DMS114 treated with DMSO at 0.1 percent for 48 hours (cell line): ENCODE data around the gene ZNF213.

ENCODE experiments used
- DNase-seq: peaks from one replicate; lab custom pipeline; 2025; ENCODE audit not compliant: unreplicated experiment; lab: John Stamatoyannopoulos, UW

The ZNF213 gene, protein sequence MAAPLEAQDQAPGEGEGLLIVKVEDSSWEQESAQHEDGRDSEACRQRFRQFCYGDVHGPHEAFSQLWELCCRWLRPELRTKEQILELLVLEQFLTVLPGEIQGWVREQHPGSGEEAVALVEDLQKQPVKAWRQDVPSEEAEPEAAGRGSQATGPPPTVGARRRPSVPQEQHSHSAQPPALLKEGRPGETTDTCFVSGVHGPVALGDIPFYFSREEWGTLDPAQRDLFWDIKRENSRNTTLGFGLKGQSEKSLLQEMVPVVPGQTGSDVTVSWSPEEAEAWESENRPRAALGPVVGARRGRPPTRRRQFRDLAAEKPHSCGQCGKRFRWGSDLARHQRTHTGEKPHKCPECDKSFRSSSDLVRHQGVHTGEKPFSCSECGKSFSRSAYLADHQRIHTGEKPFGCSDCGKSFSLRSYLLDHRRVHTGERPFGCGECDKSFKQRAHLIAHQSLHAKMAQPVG

DNA sequence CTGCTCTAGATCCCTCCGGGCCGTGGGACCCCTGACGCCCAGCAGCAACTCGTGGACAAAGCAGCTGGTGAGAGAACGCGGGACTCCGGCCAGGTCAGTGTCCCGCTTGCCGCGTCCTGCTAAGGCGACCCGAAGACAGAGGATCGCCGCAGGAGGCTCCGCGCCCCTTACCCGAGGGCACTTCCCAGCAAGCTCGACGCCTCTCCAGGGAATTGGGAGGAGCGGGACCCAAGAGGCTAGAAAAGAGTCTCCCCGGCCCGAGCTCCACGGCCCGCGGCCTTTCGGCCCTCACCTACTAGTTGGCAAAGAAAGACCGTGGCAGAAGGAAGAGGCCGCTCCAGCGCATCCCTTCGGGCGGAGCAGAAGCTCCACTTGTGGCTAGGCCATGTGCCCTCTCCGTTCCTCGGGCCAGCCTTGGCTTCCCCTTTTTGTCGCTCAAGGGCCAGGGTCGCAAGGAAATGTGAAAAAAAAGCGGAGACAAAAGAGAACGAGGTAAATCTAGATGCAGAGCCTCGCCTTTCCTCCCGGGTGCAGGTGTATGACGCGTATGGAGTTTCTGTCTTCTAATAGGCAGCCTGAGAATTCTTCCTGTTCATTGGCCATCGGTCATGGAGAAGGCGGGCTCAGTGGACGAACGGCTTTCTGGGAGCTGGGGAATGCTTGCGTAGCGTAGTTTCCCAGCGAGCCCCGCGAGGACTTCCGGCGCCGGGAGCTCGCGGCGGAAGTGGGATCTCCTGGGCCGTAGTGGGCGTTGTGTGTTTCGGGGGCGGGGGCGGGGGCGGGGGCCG is at the start of gene ZNF213:
Gene ZNF213 (plus strand): TSS at position 692 of the 788 bp plus-strand sequence. CDS start 2,252 bp downstream, outside the sequence.
- DNase-seq: peak; percentile 97

DNA sequence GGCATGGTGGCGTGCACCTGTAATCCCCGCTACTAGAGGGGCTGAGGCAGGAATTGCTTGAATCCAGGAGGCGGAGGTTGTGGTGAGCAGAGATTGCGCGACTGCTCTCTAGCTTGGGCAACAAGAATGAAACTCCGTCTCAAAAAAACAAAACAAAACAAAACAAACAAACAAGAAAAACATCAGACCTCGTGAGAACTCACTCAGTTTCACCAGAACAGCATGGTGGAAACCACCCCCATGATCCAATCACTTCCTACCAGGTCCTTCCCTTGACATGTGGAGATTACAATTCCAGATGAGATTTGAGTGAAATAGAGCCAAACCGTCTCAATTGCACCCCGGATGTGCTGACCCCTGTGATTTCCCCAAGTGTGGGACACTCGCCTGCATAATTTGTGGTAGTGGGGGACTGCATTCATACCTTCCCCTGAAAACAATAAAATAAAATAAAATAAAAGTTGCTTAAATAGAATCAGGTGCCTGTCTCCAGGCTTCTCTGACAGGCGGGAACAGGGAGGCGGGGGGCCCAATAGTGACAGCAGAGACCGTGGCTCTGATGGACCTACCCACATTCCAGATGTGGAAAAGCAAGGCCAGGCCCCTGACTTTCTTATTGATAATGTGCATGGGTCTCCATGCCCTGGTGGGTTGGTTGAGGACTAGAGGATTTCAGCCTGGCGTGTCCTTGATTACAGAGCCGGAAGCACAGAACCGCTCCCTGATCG is 48.8 kb upstream of the ZNF213 start:
- no peak for DNase-seq

DNA sequence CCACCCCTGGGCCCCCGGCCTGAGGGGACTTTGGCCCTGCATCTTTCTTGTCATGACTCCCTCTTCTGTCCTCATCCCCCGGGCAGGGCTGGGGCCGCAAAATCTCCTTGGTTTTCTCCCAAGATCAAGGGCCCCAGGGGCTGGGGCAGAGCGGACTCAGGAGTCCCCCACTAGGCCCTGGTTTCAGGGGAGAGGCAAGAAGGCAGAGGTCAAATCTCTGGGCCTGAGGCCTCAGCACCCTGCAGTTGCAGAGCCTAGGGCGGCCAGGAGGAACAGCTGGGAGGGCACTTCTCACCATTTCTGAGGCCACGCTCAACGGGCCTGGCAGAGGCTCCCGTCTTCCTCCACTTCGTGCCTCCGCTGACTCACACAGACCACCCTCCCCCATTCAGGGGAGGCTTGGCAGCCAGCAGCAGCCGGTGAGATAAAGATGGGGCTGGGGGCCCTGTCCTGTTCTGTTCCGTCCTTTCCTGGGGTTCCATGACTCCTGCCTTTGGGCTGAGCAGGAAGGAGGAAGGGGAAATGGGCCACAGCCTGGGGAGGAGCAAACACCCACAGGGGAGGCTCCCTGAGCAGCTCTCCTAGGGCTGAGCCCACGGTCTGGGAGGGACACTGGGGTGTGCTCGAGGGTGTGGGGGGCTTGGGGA is 48.1 kb upstream of the ZNF213 start:
- DNase-seq: no peak

DNA sequence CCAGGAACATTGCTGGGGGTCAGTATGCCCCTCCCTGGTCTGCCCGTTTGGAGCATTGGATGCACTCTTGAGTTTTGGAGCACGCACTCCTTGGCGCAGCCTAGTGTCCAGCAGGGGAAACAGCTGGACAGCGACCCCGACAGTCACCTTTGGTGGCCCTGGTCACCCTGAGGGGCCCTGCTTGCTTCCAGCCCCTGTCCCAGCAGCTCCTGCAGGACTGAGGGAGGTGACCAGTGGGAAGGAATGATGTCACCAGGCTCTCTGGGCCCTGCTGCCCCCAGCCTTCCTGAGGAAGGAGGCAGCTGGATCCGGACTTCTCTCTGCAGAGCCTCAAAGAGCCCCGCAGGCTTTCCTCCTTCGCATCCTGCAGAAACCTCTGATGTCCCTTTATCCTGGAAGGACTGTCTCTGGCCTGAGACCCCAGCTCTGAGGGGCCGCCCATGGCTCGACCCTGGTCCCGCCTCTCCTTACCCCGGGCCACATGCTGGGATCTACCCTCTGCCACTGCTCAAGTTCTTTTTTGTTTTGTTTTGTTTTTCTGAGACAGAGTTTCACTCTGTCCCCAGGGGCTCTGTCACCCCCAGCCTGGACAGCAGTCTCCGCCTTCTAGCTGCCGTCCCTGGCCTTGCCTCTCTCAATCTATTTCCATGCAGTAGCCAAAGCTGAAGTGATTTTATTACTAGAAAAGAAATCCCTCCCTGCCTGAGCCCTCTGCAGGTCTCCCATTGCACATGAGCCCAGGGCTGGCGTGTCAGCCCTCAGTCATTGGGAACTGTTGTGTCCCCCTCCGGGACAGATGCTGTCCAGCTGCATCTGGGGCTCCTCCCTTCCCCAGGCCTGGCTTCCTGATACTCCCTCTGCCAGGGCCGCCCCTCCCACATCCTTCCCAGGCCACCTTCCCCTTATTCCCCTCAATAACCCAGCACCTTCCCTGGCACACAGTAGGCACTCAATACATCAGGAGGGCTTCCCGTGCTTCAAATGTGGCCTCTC is 47.3 kb upstream of the ZNF213 start:
- no peak for DNase-seq

DNA sequence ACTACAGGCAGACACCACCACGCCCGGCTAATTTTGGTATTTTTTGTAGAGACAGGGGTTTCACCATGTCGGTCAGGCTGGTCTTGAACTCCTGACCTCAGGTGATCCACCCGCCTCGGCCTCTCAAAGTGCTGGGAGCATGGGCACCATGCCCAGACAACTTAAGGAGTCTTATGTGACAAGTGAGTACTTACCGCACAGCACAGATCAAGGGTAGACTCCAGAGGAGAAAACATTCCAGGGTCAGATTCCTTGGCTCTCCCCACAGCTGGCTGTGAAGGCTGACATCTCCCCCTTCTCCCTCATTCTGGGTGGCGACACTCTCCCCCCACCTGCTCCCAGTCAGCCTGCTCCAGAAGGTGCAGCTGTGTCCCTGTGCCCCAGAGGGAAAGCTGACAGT is 46.4 kb upstream of the ZNF213 start:
- no peak for DNase-seq

DNA sequence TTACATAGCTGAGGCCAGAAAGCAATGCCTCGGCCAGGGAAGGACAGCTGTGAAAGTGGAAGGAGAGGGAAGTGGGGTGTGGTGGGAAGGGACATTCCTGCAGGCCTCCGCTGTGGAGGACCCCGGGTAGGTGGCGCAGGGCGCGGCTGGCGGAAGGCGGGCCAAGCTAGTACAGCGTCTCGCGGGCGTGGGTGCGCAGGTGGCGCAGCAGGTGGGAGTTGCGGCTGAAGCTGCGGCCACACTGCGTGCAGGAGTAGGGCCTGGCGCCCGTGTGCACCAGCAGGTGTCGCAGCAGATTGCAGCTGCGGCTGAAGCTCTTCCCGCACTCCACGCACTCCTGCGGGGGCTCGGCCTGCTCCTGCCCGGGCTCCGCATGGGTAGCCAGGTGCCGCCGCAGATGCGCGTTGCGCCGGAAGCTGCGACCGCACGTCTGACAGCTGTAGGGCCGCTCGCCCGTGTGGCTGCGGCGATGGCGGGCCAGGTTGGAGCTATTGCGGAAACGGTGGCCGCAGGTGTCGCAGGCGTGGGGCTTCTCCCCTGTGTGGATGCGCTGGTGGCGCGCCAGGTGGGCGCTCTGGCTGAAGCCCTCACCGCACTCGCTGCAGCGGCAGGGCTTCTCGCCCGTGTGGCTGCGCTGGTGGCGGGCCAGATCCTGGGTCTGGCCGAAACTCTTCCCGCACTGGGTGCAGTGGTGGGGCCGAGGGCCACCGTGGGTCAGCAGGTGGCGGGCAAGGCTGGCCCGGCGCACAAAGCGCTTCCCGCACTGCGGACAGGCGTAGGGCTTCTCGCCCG is 45.7 kb upstream of the ZNF213 start:
- no peak for DNase-seq

DNA sequence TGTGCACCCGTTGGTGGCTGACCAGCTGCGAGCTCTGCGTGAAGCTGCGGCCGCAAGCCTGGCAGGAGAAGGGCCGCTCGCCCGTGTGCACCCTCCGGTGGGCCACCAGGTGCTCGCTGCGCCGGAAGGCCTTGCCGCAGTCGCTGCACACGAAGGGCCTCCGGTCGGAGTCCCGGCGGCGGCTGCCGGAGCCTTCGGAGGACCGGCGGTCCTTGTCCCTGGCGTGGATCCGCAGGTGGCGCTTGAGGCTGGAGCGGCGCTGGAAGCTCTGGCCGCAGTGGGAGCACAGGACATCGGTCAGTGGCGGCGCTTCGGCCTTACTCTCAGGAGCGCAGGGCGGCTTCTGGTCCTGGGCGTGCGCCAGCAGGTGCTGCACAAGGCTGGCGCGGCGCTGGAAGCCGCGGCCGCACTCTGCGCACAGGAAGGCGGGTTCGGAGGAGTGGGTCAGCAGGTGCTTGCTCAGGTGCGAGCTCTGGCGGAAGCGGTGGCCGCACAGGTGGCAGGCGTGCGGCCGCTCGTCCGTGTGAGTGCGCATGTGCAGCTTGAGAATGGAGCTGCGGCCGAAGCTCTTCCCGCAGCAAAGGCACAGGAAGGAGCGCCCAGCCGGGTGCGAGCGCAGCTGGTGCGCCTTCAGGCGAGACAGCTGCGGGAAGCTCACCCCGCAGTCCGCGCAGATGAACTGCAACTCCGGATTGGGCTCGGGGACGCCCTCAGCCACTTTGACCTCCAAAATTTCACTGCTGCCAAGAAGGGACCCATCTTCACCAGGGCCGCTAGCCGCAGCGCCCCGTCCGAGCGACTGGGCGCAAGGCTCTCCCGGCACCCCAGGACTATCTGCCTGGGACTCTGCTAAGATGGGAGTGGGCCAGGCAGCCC is 44.9 kb upstream of the ZNF213 start:
- DNase-seq: no peak

DNA sequence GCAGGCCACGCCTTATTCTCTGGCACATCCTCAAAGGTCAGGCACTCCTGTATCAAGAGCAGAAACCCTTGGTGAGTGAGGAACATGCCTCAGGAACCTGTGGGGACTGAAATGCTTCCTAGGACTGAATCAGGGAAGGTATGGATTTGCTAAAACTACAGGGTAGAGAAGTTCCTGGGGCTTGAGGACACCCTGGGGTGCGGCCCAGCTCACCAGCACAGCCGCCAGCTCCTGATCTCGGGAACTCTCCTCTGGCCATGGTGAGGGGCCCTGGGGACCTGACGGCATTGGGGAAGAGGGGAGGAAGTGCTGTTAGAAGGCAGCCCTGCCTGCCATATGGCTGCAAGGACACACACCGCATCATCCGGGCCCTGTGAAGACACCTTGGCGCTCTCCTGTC is 43.3 kb upstream of the ZNF213 start:
- no peak for DNase-seq

DNA sequence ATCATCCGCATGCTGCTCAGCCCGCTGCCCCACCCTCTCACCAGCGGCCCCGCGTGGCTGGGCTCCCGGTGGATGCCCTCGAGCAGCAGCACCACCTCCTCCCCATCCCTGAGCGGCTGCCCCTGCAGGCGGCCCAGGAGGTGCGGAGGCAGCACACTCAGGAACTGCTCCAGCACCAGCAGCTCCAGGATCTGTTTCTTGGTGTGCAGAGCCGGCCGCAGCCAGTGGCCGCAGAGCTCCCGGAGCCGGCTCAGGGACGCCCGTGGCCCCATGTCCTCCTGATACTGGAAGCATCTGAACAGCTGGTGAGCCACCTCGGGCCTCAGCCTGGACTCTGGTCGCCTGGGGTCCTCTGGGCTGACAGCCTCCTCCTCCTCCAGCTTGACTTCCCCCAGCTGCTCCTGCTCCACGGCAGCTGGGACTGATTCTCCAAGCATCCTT is 42.3 kb upstream of the ZNF213 start:
- DNase-seq: no peak

DNA sequence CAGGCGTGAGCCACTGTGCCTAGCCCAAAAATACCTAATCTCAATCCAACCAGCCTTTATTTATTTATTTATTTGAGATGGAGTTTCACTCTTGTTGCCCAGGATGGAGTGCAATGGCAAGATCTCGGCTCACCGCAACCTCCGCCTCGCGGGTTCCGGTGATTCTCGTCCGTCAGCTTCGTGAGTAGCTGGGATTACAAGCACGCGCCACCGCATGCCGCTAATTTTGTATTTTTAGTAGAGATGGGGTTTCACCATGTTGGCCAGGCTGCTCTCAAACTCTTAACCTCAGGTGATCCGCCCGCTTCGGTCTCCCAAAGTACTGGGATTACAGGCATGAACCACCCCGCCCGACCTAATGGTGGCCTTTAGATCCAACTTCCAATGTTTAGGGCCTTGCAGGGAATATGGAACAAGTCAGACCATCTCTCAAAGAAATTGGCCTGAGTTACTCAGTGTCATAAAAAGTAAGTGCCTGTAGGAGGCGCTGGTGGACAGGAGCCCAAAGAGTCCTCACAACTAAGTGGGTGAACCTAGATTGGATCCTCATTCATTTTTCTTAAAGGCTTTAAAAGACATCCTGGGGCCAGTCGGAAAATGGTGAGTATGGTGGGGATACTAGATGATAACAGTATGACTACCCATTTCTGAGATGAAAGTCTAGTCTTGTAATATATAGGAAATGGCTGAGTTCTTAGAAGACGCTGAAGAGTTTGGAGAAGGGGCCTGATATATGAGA is 40.4 kb upstream of the ZNF213 start:
- no peak for DNase-seq

DNA sequence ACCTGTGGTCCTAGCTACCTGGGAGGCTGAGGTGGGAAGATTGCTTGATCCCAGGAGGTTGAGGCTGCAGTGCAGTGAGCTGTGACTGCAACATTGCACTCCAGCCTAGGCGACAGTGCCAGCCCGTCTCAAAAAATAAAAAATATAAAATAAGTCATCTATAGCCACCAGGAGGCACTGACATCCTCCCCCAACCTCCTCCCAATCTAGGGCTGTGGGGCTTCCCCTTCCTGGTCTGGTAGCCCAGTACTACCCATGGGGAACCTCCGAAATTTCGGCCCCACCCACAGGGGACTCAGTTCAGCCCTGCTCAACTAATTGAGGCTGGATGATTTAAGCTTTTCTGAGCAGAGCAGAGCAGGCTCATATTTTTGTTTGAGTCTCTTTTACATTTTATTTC is 39.0 kb upstream of the ZNF213 start:
- no peak for DNase-seq

DNA sequence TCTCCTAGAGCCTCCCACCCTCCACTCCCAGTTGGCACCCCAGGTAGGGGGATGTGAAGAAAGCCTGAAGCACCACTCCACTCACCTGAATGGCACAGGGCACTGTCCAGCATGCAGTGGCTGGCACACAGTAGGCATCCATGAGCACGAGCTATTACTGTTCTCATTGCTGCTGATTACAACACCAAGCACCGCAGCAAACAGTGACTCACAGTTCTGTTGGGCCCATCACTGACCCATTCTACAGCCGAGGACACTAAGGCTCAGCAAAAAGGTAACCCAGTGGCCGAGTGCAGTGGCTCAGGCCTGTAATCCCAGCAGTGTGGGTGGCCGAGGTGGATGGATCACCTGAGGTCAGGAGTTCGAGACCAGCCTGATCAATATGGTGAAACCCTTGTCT is 38.5 kb upstream of the ZNF213 start:
- no peak for DNase-seq

DNA sequence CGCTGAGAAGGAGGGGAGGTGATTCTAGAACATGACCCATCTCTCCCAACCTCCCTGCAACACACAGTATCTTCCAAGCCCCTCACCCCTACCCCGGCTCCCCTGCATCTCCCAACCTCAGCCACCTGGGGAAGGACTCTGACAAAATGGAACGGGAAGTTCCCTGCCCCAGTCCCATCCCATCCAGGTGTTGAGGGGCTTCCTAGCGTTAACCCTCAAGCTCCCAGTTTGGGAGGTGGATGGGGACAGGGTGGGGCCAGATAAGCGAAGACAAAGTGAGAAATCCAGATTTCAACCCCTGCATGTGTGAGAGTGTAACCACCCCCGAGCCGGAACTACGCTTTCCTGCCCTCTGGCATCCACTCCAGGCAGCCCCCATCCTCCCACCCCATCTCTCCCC is 37.6 kb upstream of the ZNF213 start:
- no peak for DNase-seq

DNA sequence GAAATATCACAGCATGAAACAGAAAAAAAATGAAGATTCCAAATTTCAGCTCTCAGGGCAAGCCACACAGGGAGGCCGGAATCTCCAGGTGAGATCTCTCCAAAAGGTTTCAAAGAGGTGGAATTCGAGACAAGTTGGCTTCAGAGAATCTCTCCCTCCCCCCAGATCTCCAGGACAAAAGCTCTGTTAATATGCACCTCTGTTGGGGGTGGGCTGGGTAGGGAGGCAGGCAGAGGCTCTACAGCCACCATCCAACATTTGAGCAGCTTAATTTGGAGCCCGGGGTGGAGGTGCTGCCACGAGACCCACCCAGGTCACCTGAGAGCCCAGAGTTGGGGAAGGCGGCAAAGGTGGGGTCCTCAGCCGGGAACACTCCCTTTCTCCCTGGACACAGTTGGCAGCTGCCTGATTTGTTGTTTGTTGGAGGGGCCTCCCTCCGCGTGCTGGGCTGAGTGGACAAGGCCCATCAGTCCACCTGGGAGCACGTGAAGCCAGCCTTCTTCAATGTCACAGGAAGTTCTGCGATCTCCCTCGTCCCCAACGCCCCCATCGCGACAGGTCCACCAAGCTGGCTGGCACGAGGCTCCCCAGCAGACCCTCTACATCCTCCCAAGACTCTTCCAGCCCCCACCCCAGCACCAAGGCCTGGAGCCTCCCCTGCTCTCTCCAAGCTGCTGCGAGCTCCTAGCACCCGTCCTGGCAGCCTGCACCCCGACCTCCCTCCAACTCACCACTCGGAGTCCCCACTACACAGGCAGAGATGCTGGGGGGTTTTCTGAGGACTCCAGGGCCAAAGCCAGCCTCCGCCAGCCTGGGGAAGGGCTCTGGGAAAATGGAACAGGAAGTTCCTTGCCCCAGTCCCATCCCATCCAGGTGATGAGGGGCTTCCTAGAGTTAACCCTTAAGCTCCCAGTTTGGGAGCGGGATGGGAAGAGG is 36.1 kb upstream of the ZNF213 start, which contains the start of gene ZSCAN10:
Gene ZSCAN10 (minus strand): TSS at position 836 of the 936 bp plus-strand sequence. CDS start 6,357 bp downstream, outside the sequence.
- no peak for DNase-seq

DNA sequence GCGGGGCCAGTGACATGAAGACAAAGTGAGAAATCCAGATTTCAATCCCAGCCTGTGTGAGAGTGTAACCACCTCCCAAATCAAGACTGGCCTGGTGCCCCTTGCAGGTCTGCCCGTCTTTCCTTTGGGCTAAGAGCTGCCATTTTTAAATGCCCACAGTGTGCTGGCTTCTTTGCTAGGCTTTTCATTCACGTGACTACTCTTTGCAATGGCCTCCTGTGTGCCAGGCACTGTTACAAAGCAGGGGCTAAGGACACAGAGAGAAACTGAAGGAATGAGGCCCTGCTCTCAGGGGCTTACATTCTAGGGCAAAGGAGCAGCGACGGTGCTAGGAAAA is 35.5 kb upstream of the ZNF213 start:
- no peak for DNase-seq
